CD14-positive monocyte (primary cell): Measurements from ENCODE around the gene SPRTN. TPM values are rescaled to one million over a fixed set of nuclear protein-coding genes. Genes with fewer than 3 reads are reported as not detected.
A peak's percentile ranks its signal among the peaks of the same experiment; 100 is the strongest.

Experiments used
- DNase-seq, 3 donors: peaks; one replicate each; pipeline ENCODE4 v3.0.0-alpha.2; 2011 to 2022
- H2AFZ ChIP-seq: 2 replicates; pipeline ENCODE4 v1.6.0; 2012; ENCODE audit warnings: mild to moderate bottlenecking, low read depth, low read length, inconsistent platforms; ENCODE audit not compliant: insufficient read depth, poor library complexity, severe bottlenecking
- H3K27ac ChIP-seq, 2 donors: 1 replicate in 1 of 2; 2 replicates in 1 of 2; pipeline ENCODE4 v1.5.1; 2012 to 2013; ENCODE audit warnings: low read length in 2 of 2, control low read depth in 1 of 2, inconsistent platforms in 1 of 2, low read depth in 1 of 2, mild to moderate bottlenecking in 1 of 2
- H3K27me3 ChIP-seq, 2 donors: one replicate each; pipeline versions ENCODE4 v1.6.0 to v1.6.1; 2011 to 2013; ENCODE audit warnings: low read length in 2 of 2; ENCODE audit not compliant: control insufficient read depth in 2 of 2, insufficient read depth in 2 of 2
- H3K36me3 ChIP-seq, 2 donors: replicated peaks in 1 of 2; 1 replicate in 1 of 2; 2 replicates in 1 of 2; pipeline versions ENCODE4 v1.5.1 to v1.6.1; 2012 to 2013; ENCODE audit warnings: low read length in 2 of 2, control low read depth in 1 of 2, inconsistent platforms in 1 of 2, mild to moderate bottlenecking in 1 of 2; ENCODE audit not compliant: insufficient read depth in 2 of 2, control insufficient read depth in 1 of 2
- H3K4me1 ChIP-seq, 2 donors: 1 replicate in 1 of 2; 2 replicates in 1 of 2; pipeline versions ENCODE4 v1.5.1 to v1.6.1; 2012 to 2013; ENCODE audit warnings: low read length in 2 of 2, control low read depth in 1 of 2, inconsistent platforms in 1 of 2, mild to moderate bottlenecking in 1 of 2, moderate library complexity in 1 of 2; ENCODE audit not compliant: insufficient read depth in 2 of 2, control insufficient read depth in 1 of 2
- H3K4me2 ChIP-seq: replicated peaks from 2 replicates; pipeline ENCODE3; 2012; ENCODE audit warnings: low read length, moderate library complexity, mild to moderate bottlenecking; ENCODE audit not compliant: poor library complexity, severe bottlenecking; ENCODE audit errors: extremely low read depth
- H3K4me3 ChIP-seq, 3 experiments: fragments of 200-600 bp in 1 of 3; sonication (generic) in 1 of 3; replicated peaks in 1 of 3; 1 replicate in 2 of 3; 2 replicates in 1 of 3; pipeline ENCODE4 v1.5.1; 2011 to 2013; ENCODE audit warnings: low read length in 3 of 3, mild to moderate bottlenecking in 3 of 3, control low read depth in 2 of 3, low read depth in 2 of 3, inconsistent platforms in 1 of 3, moderate library complexity in 1 of 3
- H3K79me2 ChIP-seq: 2 replicates; pipeline ENCODE4 v1.6.0; 2012; ENCODE audit warnings: mild to moderate bottlenecking, control low read depth, inconsistent platforms, low read length, moderate library complexity; ENCODE audit not compliant: insufficient read depth
- H3K9ac ChIP-seq: 2 replicates; pipeline ENCODE4 v1.6.0; 2017; ENCODE audit warnings: low read length, mild to moderate bottlenecking; ENCODE audit not compliant: insufficient read depth, poor library complexity, severe bottlenecking
- H3K9me3 ChIP-seq, 2 donors: replicated peaks in 1 of 2; 1 replicate in 1 of 2; 2 replicates in 1 of 2; pipeline versions ENCODE4 v1.5.1 to v1.6.1; 2012 to 2013; ENCODE audit warnings: low read length in 2 of 2, control low read depth in 1 of 2; ENCODE audit not compliant: control insufficient read depth in 1 of 2, insufficient read depth in 1 of 2
- H4K20me1 ChIP-seq: 2 replicates; pipeline ENCODE4 v1.6.0; 2012; ENCODE audit warnings: mild to moderate bottlenecking, low read length, control low read depth, moderate library complexity; ENCODE audit not compliant: insufficient read depth
- H3K27ac Mint-ChIP-seq, 7 donors: one replicate each; pipeline ENCODE4 v1.8.0; 2020; ENCODE audit warnings: mild to moderate bottlenecking in 7 of 7, mixed read lengths in 7 of 7, moderate library complexity in 6 of 7, inconsistent platforms in 2 of 7
- H3K27me3 Mint-ChIP-seq, 3 donors: one replicate each; pipeline ENCODE4 v1.8.0; 2021 to 2022; ENCODE audit warnings: low read depth in 3 of 3, mild to moderate bottlenecking in 3 of 3, mixed read lengths in 3 of 3, moderate library complexity in 3 of 3, inconsistent platforms in 1 of 3
- H3K36me3 Mint-ChIP-seq, 2 donors: one replicate each; pipeline ENCODE4 v1.8.0; 2020; ENCODE audit warnings: mixed read lengths in 2 of 2, inconsistent platforms in 1 of 2, mild to moderate bottlenecking in 1 of 2
- H3K4me1 Mint-ChIP-seq: one replicate; pipeline ENCODE4 v1.8.0; 2020; ENCODE audit warnings: mild to moderate bottlenecking, mixed read lengths
- H3K4me3 Mint-ChIP-seq, 2 donors: one replicate each; pipeline ENCODE4 v1.8.0; 2020; ENCODE audit warnings: mild to moderate bottlenecking in 2 of 2, mixed read lengths in 2 of 2, moderate library complexity in 1 of 2
- H3K9me3 Mint-ChIP-seq, 7 donors: one replicate each; pipeline ENCODE4 v1.8.0; 2020 to 2022; ENCODE audit warnings: mixed read lengths in 7 of 7, mild to moderate bottlenecking in 6 of 7, moderate library complexity in 6 of 7, inconsistent platforms in 2 of 7
- WGBS: methylation state at CpG from one replicate; pipeline ENCODE4 v1.1.5; 2013; ENCODE audit warnings: missing lambda C conversion rate; ENCODE audit not compliant: insufficient coverage; 5-methylcytosine and 5-hydroxymethylcytosine counted together
- intact Hi-C, 2 donors: fragments of 100-400 bp; cut with micrococcal nuclease; formaldehyde crosslinking; loops; one replicate each; pipeline versions ENCODE4 v1.15.0 to v1.15.1; 2023
- polyA plus RNA-seq, 3 donors: library from polyadenylated mRNA; depleted of rRNA in 1 of 3; unstranded in 2 of 3; stranded (reverse) in 1 of 3; fragments of 300-500 nt in 2 of 3; fragments of >200 nt in 1 of 3; fragmentation: Illumina TruSeq in 2 of 3; gene quantifications; 1 replicate in 2 of 3; 2 replicates in 1 of 3; pipeline ENCODE4 v1.2.3, GENCODE V29; 2012 to 2021
- TF ChIP-seq, protein P1 (sequence below): fragments of 200-600 bp; IDR thresholded peaks from one replicate; pipeline ENCODE4 v1.8.0; 2022; ENCODE audit warnings: antibody characterized with exemption, mild to moderate bottlenecking

SPRTN gene
- polyA plus RNA-seq, 3 donors, result 4.5 to 9.1 (median 7.8) TPM

DNA sequence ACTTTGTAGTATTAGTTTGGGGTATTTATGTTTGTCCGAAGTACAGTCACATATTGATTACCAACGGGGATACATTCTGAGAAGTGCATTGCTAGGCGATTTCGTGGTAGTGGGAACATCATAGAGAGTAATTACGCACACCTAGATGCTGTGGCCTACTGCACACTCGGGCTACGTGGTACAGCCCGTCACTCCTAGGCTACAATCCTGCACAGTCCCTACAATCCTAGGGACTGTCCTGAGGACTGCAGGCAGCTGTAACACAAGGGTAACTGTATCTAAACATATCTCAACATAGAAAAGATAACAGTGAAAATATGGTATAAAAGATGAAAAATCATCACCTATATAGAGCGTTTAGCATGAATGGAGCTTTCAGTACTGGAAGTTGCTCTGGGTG, 19.0 kb upstream of the SPRTN start:
- Mint-ChIP-seq H3K4me1 (peaks cover 4% of the 10 kb centered on the region), H3K9me3 (peaks cover 0 to 13% (median 3%) of the 10 kb centered on the region in 7 donors), H3K27ac (no peak overlapping the region), H3K27me3 (peaks cover 0 to 2% (median 1%) of the 10 kb centered on the region in 3 donors), H3K36me3 (no peaks in the 10 kb centered on the region), H3K4me3 (no peak overlapping the region)
- H3K4me3 ChIP-seq, result no peak overlapping the region
- no peaks in the 10 kb centered on the region for H3K79me2 ChIP-seq
- DNase-seq, result no peak
- H4K20me1 ChIP-seq, result no peaks in the 10 kb centered on the region
- intact Hi-C loops, result no loop called here
- TF ChIP-seq, protein P1, sequence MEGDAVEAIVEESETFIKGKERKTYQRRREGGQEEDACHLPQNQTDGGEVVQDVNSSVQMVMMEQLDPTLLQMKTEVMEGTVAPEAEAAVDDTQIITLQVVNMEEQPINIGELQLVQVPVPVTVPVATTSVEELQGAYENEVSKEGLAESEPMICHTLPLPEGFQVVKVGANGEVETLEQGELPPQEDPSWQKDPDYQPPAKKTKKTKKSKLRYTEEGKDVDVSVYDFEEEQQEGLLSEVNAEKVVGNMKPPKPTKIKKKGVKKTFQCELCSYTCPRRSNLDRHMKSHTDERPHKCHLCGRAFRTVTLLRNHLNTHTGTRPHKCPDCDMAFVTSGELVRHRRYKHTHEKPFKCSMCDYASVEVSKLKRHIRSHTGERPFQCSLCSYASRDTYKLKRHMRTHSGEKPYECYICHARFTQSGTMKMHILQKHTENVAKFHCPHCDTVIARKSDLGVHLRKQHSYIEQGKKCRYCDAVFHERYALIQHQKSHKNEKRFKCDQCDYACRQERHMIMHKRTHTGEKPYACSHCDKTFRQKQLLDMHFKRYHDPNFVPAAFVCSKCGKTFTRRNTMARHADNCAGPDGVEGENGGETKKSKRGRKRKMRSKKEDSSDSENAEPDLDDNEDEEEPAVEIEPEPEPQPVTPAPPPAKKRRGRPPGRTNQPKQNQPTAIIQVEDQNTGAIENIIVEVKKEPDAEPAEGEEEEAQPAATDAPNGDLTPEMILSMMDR, result no peak
- H3K9me3 ChIP-seq, result peaks cover 0 to 7% of the 10 kb centered on the region in 2 donors
- no peak overlapping the region for H2AFZ ChIP-seq
- no peaks in the 10 kb centered on the region for H3K36me3 ChIP-seq
- no peaks in the 10 kb centered on the region for H3K27me3 ChIP-seq
- no peaks in the 10 kb centered on the region for H3K4me1 ChIP-seq
- no peak overlapping the region for H3K27ac ChIP-seq
- 97% methylated on average over 8 of the region's 9 CpGs for WGBS
- H3K4me2 ChIP-seq, result no peak overlapping the region
- H3K9ac ChIP-seq, result no peak overlapping the region

DNA sequence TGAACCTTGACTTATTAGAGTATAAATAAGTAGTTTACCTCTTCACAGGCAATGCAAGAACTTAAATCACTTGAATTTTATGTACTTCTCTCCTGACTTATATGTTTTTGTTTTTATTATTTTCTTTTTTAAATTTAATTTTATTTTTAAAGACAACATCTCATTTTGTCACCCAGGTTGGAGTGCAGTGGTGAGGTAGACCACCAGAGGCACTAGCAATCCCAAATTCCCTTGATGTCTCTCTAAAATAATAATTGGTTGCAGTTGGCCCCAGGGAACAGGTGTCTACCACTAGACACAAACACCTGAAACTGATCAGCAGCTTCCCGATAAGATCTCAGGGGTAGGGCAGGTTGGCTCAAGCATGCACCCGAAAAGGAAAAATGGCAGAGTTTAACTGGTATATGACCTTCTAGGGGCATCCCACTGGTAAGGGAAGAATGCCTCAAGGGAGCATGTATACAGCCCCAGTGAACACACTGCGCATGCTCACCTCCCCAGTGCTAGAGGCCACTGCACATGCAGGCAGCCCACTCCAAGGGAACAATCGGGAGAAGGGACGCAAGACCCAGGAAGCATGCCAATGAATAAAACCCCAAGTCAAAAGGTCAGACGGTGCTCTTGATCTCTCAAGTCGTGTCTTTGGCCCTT, 15.1 kb upstream of the SPRTN start:
- no peaks in the 10 kb centered on the region for H3K27me3 Mint-ChIP-seq

More for the DNA sequence above, 15.1 kb upstream of the SPRTN start:
- no peaks in the 10 kb centered on the region for H3K36me3 Mint-ChIP-seq
- H3K4me3 Mint-ChIP-seq, result no peak overlapping the region
- H3K9me3 ChIP-seq, result peaks cover 0 to under 1% of the 10 kb centered on the region in 2 donors
- no peaks in the 10 kb centered on the region for H3K79me2 ChIP-seq
- H3K27ac Mint-ChIP-seq, result no peak overlapping the region
- no peak overlapping the region for H3K27ac ChIP-seq
- peaks cover 0 to 6% (median 0%) of the 10 kb centered on the region in 7 donors for H3K9me3 Mint-ChIP-seq
- WGBS, result 84% methylated on average over 5 of the region's 7 CpGs
- H2AFZ ChIP-seq, result no peak overlapping the region
- TF ChIP-seq, protein P1, result peak; percentile 16
- H3K4me1 ChIP-seq, result no peaks in the 10 kb centered on the region
- no peak overlapping the region for H3K4me3 ChIP-seq
- H3K36me3 ChIP-seq, result no peaks in the 10 kb centered on the region
- H3K4me2 ChIP-seq, result no peak overlapping the region
- intact Hi-C loops, result no loop called here
- H3K27me3 ChIP-seq, result no peaks in the 10 kb centered on the region
- H3K9ac ChIP-seq, result no peak overlapping the region
- no peak for DNase-seq
- H3K4me1 Mint-ChIP-seq, result no peaks in the 10 kb centered on the region
- H4K20me1 ChIP-seq, result no peaks in the 10 kb centered on the region
